RCC 7860 (cell line): ENCODE measurements around the gene PKNOX2.

Experiments
- DNase-seq: peaks from one replicate; pipeline ENCODE4 v3.0.0-alpha.2; 2015; ENCODE audit warnings: low spot score
- FAIRE-seq: peaks from 2 replicates; lab custom pipeline; 2012; peaks lifted over from hg19 to GRCh38; lab: Jason Lieb, UNC

Gene PKNOX2

DNA sequence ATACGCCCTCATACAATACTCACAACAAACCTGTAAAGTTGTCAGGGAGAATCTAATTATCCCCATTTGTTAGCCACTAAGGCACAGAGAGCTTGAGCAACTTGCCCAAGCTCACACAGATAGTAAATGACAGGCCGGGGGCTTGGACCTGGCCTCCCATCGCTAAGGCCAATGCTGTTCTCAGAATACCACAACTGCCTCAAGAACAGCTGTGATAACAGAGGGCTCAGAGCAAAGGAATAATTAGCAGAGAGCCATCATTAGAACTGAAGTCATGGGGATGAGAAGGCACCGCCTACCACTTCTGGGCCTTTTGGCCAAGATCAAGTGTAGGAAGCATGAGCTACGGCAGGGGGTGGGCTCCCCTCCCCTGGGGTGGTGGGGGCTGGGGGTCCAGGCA is 232.9 kb downstream of the PKNOX2 start:
- FAIRE-seq, result no peak
- DNase-seq, result no peak

DNA sequence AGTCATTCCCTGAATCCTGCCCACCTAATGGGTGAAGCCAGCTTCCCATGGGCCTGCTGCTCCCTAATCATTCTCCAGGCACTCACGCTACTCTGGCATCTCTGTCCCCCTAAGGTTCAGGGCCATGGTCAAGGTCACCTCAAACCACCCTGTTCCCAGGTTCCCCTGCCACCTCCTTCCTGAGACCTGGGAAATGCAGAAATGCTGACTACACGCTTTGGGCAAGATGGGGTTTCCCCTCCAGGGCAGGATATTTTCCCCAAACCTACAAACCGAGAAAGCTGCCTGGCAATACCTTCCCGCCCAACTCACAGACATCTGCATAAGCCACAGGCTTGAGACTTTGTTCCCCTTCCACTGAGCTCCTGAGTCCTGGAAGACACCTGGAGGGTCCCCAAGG is 233.9 kb downstream of the PKNOX2 start:
- no peak for FAIRE-seq
- DNase-seq, result no peak

DNA sequence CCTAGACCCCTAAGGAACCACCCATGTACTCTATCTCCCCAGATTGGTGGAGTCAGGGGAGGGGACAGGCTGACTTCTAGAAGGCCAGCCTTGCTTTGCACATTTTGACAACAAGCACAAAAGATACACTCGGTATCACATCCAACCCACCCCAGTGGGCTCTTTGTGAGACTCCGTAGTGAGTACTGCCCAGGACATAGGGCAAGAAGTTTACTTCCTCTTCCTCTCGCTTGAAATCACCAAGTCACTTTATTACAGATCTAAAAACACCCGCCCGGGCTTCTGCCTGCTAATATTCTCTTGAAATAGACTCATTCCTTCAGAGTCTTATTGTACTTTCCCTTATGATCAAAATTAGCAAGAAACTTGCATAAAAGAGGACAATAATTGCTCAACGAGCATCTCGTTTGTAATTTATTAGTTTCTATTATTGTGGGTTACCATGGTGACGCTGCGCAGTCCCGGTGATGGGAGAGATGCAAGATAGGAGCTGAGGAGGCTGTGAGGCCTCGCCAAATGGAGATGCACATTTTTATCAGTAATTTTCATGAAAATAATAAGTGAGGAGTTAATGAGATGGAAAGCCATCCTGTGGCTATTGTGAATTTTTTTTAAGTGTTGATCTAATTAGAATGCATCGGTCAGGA is 234.6 kb downstream of the PKNOX2 start:
- FAIRE-seq, result no peak

DNA sequence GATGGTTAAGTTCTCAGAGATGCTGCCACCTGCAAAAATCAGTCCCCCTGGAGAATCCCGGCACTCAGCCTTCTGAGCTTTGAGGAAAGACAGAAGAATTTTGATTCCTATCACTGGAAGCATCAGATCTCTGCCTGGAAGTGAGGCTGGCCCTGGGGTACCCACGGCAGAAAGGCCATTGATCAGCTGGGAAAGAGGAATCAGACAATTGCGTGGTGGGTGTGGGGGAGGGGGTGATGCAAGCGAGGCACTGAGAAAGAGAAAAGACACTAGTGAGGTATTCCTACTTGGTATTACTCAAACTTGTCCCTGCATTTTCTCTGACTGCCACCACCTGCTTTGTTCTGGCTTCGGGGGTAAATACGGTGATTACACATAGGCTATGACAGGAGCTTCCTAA is 235.4 kb downstream of the PKNOX2 start:
- FAIRE-seq, result no peak

More for the DNA sequence above, 234.6 kb downstream of the PKNOX2 start:
- DNase-seq, result no peak

DNA sequence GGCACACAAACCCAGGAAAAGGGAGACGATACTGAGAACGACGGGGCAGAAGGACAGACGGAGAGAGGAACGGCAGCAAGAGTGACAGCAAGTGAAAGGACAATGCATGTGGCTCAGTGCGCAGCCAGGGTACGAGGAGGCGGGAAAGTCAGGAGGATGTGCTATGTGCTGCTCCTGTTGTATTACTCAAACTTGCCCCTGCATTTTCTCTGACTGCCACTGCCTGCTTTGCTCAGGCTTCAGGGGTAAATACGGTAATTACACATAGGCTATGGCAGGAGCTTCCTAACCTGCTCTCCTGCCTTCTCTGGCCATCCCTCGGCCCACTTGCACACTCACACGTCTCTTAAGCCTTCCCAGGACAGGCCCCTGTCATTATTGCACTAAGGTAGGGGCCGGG is 236.7 kb downstream of the PKNOX2 start:
- no peak for DNase-seq
- FAIRE-seq, result no peak

More for the DNA sequence above, 235.4 kb downstream of the PKNOX2 start:
- no peak for DNase-seq

DNA sequence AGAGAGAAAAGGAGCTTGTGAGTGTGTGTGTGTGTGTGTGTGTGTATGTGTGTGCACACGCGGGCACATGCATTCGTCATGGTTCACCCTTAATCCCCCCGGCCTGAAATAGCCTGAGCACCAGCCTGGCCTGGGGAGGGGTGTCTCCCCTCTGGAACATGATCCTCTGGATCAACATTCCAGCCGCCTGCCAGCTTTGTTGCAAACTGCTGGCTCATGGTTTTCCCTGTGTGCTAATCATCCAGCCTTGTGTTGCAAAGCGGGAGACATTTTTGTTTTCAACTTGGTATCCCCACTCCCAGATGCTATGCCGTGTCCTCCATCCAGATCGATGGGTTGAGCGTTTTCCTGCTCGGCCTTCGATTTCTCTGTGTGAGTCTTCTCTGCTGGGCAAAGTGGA is 237.2 kb downstream of the PKNOX2 start:
- FAIRE-seq (no peak), DNase-seq (no peak)

DNA sequence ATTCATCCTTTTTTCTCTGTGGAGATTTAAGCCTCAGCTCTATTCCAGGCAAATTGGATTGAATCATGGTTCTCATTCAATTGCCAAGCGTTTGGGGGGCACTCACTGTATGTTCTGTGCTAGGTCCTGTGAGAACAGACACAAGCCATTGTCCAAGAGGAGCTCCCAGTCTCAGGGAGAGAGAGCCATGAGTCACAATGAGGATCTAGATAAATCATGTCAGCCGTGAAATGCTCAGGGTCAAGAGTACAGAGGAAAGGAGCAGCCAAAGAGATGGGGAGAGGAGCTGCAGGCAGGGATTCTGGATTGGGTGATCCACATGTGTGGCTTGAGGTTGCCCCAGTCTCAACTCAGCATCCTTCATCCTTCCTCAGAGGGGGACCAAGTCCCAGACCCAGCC is 237.9 kb downstream of the PKNOX2 start:
- DNase-seq (no peak), FAIRE-seq (no peak)

DNA sequence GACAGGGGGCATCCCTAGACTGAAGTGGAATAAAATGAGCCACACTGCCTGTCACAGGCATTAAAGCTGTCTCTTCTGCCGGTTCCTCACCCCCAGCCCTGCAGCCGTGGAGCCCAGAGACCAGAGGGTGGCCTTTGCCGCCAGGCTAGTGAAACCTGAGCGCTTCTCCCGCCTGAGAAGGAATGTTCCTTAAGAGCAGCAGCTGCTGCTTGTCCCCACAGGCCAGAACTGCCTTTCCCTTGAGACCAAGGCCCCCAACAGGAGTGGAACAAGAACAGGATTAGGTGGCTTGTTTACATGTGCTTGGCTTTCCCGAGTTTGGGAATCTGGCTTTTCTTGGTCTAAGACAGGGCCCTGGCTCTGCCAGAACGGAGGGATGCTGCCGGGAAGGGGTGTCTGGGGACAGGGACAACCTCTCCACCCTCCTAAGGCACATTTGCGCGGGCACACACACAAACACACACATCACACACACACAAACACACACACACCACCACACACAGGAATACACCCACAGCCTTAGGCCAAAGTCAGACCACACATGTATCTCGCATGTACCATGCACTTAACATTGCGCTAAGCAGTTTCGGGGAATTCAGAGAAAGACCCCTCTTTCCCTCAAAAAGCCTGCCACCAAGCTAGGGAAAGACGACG is 239.7 kb downstream of the PKNOX2 start:
- DNase-seq, result no peak
- no peak for FAIRE-seq

DNA sequence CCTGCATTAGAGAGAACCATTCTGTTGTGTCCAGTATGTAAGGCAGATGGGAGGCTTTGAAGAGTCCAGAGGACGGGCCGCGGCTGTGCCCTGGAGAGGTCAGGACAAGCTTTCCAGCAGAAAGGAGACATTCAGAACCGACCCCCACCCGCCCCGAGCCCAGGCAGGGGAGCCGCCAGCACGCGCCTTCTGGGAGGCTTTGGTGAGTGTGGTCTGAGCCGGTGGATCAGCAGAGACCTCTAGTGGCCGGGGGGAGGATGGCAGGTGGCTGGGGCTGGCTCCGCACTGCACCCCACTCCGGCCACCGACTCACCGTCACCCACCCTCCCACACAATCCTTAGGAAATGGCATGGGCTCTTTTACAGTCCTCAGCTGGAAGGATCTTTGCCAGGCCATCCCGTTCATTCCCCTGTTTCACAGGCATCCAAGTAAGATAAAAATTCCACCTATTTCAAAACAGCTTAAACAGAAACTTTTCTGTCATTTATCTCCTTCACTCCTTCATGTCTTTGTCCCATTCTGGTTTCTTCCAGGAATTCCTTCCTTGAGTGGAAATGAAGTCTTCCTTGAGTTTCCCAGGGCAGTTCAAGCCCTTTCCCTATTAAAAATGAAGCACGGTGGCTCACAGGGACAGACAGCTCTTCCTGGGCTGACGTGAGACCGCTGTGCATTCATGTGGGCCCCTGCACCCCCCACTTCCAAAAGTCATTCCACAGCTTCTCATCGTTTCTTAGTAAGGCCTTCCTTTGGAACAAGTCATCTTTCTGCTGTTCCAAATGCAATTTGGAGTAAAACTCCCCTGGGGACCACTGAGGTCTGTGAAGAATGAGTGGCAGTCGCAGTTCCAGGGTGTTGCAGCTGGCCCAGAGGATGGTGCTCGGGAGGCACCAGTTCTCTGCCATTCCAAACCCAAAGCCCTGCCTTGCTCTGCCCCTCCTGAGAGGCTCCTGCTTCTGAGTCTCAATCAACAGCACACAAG is 240.6 kb downstream of the PKNOX2 start:
- no peak for DNase-seq

DNA sequence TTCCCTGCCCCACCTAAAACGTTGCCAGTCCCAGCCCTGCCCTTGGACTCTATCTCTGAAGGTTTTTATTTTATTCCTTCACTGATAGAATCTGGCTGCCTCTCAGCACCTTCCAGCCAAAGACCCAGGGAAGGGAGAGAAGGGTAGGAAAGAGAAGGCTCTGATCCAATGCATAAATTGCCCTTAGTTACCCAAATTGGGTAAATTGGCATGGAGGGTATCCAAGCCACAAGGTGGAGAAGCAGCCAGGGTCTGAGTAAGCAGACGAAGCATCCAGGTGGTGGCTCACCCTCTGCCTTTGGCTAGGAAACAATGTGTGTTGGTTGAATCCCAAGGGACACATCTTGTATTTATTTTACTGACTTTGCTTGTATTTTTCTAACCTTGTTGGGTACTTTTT is 242.5 kb downstream of the PKNOX2 start:
- FAIRE-seq (no peak), DNase-seq (no peak)

More for the DNA sequence above, 240.6 kb downstream of the PKNOX2 start:
- no peak for FAIRE-seq

DNA sequence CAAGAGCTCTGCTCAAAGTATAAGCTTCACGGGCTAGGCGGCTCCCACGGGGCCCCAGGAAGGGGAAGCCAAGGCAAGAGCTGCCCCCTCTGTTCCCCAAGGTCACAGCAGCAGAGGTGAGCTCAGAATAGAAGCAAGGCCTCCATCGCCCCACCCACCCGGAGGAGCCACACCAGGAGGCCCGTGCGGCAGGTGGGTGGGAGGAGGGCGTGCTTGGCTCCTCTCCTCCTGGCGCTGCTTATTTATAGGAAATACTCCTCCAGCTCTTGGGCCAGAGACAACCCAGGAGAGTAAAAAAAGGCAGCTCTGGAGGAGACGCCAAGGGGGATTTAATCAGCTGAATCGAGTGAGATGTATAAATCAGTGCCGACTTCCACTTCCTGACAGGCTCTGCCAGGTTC is 243.8 kb downstream of the PKNOX2 start:
- DNase-seq (no peak), FAIRE-seq (no peak)

DNA sequence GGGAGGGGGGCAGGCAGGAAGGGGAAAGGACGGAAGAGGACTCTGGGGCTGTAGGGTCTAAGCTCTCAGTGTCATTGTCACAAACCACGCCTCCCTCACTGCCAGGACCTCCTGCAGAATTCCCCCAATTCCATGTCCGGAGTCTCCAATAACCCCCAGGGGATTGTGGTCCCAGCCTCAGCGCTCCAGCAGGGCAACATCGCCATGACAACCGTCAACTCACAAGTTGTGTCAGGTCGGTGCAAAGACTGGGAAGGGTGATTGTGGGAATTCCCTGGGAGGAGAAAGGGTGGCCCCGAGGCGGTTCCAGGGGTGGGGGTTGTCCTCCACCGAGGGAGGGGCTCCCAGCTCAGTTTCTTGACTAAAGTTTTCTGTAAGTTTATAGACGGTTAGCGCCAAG is 245.5 kb downstream of the PKNOX2 start:
- FAIRE-seq (no peak), DNase-seq (no peak)

DNA sequence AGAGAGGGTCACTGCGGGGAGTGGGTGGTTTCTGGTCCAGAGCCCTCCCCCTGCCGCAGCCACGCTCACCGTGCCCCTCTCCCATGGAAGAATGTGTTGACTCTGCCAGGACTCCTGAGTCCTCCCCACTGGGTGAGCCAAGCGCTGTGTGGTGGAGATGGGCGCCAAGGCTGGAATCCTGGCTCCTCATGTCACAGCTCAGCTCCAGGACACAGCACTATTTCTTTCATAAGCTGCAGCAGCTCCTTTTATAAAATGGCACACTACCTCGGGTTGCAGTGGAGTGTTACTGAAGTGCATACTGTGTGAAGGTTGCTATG is 247.6 kb downstream of the PKNOX2 start:
- no peak for DNase-seq
- FAIRE-seq, result no peak

DNA sequence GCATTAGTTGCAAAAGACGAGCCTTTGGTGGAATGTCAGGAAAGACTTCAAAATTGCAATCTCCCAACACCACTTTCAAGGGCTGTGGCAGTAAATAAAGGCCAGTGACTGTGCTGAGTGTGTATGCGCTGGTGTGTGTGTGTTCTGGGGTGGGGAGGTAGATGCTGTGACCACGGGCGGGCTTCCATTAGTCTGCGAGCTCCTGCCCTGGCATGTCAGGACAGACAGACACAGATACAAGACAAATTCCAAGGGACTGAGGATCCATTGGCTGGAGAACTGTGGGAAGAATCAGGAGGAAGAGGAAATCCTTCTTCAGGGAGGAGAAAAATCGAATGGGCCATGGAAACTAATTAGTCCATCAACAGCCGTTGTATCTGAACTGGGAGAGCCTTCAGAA is 248.0 kb downstream of the PKNOX2 start:
- no peak for FAIRE-seq
- DNase-seq, result no peak

DNA sequence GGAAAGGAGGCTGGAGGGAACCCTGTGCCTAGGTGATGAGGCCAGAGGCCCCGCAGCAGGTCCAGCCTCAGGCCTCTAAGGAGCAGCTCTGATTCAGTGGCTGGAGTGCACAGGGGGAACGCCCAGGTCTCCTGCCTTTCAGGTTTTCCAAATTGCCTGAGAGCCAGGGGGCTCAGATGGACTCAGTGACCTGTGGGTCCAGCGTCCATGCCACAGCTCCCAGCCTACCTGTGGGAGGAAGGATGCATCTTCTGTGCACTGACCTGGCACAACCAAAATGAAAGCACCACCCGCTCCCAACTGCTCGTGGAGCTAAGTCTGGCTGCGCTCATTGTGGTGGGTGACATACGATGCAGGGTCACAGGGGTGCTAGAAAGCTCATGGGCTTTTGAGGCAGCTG is 248.7 kb downstream of the PKNOX2 start:
- FAIRE-seq (no peak), DNase-seq (no peak)

DNA sequence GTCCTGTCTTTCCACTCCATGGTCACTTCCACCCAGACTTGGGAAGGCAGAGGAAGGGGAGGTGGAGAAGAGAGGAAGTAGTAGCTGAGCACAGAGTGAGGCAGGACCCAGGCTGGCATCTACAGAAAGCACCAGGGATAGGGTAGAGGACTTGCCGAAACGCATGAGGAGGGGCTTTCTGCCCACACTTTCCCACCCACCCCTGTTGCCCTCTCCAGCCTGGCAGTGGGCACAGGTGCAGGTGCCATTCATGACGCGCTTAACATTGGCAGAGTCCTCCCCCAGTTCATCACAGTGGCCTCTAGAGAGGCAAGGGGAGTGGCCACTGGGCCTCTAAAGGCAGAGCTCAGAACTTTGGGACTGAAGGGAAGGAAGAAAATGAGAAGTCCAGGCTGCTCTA is 249.6 kb downstream of the PKNOX2 start:
- DNase-seq, result no peak
- FAIRE-seq, result no peak

DNA sequence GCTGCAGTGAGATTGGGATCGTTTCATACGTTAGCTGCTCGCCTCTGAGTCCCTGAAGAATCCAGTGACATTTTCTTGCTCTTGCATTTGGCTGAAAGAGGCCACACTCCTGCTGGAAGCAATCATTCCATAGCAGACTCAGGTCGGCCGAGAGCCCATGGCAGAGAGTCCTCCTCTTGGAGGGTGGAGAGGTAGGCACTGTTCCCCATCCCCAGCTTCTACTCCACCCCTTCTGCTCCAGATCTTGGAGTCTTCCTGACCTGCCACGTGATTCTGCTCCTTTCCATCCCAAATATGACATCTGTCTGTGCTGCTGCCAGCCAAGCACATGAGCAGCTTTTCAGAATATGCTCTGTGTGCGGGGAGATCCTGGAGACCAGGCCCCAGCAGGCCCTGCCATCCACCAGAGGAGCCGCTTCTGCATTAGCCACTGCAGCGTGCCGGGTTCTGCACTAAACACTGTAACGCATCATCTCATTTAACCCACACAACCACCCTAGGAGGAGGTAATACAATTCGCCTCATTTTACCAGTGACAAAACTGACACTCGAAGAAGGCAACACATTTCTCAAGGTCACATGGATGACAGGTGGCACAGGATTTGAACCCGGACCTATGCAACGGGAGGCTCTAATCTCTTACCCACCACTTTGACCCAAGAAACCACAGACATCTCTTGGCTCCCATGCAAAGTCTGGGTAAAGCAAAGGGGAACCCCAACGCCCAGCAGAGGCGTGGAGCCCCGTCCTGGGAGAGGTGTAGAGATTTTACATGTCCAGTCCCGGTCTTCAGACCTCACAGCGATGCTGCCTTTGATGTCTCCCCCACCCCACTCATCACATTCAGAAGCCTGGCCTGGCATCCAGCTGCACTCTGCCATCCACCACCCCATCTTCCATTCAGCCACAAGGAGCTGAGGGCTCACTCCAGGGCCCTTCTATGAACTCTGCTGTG is 252.7 kb downstream of the PKNOX2 start:
- DNase-seq, result no peak
- no peak for FAIRE-seq

DNA sequence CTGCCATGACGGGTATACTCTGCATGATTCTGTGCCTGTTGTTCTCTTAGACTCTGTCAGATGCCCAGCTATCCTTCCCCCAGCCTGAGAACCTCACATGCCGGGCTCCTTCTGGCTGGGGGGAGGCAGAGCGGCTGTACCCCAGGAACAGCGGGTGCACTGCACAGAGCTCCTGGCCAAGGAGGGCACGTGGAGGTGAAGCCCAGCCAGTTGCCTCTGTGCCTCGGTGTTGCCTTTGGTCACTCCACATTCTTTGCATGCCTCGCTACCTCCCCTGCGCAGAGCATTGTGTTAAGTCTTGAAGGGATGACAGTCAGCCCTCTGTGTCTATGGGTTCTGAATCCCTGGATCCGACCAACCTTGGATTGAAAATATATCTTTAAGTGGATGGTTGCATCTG is 253.8 kb downstream of the PKNOX2 start:
- DNase-seq (no peak), FAIRE-seq (no peak)

DNA sequence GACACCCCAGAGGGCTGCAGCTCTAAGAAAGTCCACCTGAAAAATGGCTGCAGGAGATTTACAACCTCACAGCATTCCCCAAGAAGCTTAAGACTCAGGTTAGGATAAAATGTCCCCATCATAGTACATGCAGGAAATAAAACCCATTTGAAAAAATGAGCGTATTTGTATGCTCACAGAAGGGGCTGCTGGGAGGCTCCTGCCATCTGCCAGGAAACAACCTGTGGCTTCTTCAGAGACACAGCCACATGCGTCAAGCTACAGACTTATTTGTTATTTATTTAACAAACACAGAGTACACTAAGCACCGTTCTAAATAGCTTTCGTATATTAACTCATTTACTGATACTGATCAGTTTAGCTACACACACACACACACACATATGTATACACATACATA is 258.1 kb downstream of the PKNOX2 start:
- FAIRE-seq, result no peak

DNA sequence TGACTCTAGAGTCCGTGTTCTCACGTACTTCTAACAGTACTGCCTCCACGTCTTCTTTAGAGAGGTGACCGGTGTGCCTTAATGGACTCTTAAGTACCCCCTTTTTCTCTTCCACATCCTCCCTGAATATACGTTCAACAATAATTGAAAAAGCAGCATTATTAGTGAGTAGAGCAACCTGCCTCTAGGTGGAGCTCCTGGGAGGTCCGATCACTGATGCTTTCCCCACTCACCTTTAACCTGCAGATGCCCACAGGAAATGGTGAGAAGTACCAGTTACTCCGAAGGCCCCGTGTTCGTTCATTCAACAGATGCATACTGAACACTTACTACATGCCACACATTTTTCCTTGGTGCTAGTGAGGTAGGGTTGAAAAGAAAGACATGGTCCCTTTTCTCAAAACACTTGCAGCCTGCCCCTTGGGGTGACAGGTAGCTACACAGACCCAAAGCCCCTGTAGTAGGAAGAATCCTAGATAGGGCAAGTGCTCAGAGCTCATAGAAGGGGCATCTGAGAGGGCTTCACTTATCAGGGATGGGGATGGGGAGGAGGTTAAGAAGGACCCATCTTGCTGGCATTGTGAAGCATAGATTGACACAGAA is 258.8 kb downstream of the PKNOX2 start:
- no peak for DNase-seq
- no peak for FAIRE-seq

More for the DNA sequence above, 258.1 kb downstream of the PKNOX2 start:
- no peak for DNase-seq
